Activated CD4-positive, CD25-positive, alpha-beta regulatory T cell treated with anti-CD3 and anti-CD28 coated beads, Interleukin-2, amount 50 U/mL, for 24 hours (primary cell): ENCODE data around the gene PRKG1.

Experiments
- ATAC-seq, 2 donors: fragments of 150-1000 bp; cut with Tn5 transposase; one replicate each; pipeline ENCODE4 v1.10.0; 2021; ENCODE audit warnings: mild to moderate bottlenecking in 1 of 2, moderate library complexity in 1 of 2

PRKG1 gene

DNA sequence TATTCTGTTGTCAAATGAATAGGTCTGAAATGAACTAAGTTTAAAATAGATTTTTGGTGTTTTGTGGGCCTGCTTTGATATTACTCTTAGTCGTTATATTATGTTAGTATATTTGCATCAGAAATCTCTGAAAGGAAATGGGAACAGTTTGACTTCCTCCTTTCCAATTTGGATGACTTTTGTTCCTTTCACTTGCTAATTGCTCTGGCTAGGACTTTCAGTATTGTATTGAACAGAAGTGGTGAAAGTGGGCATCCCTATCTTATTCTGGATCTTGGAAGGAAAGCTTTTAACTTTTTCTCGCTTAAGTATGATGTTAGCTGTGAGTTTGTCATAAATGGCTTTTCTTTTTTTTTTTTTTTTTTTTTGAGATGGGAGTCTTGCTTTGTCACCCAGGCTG, 966.2 kb downstream of the PRKG1 start:
- ATAC-seq: no peak

DNA sequence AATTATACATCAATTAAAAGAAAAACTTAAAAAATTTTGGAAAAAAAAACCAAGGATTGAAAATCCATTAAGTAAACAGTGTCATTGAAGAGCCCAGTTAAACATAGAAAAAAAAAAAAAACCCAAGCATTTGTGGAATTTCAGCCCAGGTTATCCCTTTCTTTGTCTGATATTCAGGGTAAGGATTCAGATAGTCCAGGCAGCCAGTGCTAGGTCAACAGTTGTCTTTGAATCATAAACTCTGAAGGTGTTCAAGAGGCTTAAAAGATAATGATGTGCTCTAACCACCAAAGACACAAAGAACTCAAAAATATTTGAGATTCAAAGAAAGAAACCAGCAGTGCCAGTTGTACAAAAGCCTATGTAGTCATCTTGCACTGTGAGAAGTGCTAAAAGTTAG, 969.5 kb downstream of the PRKG1 start:
- no peak for ATAC-seq

DNA sequence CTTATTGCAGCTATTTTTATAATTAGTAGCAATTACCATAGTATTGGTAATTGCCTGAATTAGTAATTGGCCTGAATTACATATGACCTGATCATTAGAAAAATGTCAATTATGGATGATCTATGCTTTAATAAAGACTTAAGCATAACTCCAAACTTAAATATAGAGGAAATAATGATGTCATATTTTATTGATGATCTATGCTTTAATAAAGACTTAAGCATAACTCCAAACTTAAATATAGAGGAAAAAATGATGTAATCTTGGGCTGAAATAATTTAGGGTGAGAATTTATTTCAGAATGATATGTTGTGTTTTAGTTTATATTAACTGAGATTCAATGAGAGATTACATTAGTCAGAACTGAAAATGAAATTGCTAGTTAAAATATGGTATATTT, 973.8 kb downstream of the PRKG1 start:
- ATAC-seq: no peak

DNA sequence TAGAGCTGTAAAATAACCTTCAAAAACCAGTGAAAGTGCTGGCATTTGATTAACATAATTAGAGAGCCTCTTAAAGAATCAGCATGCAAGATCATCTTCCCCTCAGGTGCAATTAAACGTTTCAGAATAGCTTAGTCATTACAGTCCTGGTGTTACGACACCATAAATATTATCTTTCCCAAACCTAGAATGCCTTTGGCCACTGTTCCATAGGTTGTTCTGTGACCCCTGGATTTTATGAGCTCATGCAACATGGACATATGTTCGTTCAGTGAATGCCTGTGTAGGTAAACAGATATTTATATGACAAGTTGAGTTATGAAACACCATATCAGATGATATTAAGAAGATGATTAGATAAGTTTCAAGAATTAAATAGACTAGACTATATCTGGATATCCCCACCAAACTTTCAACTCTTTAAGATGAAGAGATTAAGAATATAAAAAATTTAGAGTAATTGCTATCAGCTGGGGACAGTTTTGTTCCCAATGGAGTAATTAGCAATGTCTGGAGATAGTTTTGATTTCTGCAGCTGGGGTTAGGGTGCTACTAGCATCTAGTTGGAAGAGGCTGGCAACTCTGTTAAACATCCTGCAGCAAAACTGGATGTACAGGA, 976.3 kb downstream of the PRKG1 start:
- ATAC-seq: no peak

DNA sequence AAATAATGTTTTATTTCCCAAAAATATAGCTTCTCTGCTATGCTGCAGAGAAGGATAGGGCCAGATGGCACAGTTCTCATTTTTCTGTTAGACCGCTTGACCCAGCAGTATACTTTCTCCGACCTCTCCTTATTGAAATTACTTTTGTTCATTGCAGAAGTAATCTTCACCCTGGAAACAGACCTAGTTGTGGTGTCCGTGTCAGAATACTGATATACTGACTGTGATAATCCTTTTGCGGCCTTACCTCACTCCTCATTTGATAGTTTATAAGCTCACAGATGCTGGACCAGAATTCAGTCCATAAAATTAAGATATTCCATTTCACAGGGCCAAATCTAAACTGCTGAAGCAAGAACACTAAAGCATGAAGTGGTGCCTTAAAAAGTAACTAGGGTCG, 979.2 kb downstream of the PRKG1 start:
- ATAC-seq: no peak

DNA sequence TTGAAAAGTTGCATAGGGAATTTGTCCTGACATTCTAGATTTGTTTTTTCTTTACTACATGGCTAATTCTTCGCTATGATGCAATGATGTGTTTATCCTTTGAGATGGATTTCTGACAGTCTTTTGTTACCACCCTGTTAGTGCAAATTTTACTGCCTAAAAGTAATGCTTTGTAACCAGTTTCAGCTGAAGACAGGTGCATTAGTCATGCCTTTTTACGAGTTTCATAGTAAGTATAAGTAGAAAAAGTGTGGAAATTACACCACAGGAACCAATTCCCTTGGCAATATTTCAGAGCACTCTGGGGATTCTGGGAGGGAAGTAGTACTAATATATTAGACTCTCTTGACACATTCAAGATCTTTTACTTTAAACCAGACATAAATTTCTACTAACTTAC, 982.0 kb downstream of the PRKG1 start:
- ATAC-seq: no peak

DNA sequence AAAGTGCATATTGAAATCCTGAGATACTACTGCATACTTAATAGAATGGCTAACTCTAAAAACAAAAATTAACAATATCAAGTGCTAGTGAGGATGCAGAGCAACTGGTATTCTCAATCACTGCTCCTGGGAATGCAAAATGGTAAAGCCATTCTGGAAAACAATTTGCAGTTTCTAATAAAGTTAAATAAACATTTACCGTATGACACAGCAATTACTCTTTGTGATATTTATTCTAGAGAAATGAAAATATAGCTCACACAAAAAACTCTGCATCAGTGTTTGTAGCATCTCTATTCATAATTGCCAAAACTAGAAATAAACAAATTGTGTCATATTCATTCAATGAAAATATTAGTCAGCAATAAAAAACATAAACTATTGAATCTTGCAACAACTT, 984.8 kb downstream of the PRKG1 start:
- no peak for ATAC-seq

DNA sequence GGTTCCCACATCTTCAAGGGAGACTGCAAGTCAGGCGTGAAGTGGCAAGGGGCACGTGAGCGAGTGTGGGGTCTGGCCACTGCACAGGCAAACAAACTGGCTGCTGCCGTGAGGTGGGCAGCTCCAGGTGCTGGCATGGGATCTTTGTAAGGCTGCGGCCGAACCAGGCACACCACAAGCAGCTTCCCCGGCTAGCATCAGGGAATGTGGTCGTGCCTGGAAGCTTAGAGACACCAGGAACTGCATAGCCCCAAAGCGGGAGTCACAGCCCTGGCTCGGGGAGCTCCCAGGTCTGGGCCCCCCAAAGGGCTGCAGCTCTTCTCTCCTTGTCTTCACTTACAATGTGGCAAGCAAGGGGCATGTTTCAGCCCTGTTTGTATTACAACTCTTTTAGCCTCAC, 988.9 kb downstream of the PRKG1 start:
- ATAC-seq: no peak

DNA sequence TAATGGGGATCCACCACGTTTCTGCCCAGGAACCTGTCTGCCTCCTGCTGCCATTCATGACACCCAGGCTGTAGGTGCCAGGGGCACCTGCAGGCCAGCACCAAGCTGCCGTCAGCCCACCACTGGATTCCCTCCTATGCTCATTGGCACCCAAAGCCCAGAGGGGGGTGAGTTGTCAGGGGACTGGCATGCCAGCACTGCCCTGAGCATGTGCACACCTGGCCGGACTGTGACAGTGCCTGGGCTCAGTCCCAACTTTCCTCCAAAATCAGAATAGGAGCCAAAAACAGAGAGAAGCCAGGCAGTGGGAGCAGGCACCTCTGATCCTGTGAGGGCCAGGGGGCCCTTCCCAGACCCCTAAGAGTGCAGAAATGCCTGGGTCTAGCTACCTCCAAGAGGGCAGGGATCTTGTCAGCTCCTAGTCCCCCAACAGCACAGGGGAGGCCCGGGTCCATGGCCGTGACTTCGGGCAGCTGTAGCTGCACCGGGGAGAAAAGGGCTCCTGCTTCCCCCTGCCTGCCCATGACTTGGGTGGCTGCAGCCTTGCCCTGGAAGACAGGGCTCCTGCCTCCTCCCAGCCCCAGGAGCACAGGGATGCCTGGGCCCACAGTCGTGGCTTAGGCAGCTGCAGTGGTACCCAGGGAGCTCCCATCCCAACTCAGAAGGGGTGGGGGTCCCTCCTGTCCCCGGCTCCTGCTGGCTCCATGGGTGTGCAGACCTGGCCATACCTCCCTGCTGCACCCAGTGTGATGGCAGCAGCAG, 990.0 kb downstream of the PRKG1 start:
- no peak for ATAC-seq

DNA sequence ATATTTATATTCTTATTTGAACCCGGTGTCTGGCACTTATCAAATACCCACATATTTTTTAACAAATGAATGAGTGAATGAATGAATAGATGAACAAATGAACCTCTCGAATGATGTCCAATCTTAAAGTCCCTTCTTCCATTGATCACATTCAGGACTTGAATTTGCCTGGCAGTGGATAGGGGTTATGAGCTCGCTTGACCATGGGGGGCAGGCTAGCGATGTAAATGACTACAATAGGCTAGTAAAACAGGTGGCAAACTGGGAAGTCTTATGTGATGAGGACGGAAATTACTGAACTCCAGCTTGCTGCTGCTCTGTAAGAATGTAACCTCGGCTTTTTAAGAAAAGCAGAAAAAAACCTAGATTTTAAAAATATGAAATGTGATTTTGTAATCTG, 992.1 kb downstream of the PRKG1 start:
- ATAC-seq: no peak

DNA sequence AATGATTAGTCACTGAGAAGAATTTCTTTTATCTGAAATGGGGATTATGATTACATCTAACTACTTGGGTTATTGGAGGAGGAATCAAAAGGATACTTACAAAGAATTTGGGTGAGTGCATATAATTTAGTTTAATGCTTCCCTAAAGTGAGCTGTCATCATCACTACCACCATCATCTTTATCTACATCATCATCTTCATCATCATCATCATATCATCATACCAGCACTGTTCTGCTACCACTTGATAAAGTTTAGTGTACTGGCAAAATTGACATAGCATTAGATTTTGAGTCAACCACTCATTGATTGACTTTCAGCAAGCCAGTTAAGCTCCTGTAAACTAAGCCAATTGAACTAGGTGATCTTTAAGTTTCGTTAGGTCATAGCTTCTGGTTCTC, 994.2 kb downstream of the PRKG1 start:
- no peak for ATAC-seq

DNA sequence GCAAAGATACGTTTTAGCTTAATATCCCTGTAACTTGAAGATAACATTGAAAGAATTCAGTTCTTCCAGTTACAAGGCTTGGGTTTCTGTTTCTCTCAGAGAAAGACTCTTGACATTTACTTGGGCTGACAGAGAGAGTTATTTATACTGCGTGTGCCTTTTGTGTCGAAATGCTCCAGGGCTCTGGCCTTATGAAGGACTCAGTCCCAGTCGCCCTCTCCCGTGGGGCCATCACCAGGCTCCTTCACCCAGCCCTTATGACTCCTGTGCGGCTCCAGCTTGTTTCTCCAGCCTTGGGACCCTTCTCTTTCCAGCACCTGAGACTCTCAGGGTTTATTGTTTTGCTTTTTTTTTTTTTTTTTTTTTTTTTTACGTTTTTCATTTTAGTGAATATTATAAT, 997.5 kb downstream of the PRKG1 start:
- no peak for ATAC-seq

DNA sequence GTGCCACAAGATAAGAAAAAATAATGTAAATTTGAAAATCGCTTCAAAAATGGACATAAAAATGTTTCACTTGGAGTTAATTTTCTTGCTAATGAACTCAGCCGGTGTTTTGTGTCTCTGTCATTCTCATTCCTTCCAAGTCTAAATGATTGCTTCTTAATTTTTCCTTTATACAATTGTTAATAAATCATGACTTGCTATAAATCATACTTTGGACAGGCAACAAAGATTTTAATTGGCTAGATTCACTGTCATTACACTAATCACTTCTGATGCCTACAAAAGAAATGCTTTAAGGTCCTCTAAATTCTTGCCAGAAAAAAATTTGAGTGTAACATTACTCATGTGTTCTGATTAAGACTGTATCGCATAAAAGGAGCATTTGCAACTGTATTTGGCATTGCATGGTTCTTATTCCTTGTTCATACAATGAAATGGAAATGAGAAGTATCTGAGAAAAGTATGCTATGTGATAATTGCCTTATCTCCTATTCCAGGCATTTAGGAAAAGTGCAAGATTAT, 1000.3 kb downstream of the PRKG1 start:
- no peak for ATAC-seq

DNA sequence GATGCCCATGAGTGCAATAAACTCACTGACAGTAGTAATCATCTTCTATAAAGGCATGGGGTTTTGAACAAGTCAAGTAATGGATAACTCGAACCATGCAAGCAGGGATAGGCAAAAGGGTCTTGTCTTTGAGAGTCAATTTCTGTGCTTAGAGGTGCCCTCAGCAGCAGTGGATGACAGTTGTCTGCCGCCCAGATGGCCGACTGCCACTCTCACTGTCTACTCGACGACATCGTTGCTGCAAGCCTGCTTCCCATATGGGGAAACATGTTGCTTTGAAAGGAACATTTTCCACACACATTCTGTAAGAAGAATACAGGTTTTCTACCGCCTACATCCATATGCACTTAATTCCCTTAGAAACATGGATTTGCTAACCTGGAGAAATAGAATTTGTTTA, 1003.5 kb downstream of the PRKG1 start:
- ATAC-seq: no peak

DNA sequence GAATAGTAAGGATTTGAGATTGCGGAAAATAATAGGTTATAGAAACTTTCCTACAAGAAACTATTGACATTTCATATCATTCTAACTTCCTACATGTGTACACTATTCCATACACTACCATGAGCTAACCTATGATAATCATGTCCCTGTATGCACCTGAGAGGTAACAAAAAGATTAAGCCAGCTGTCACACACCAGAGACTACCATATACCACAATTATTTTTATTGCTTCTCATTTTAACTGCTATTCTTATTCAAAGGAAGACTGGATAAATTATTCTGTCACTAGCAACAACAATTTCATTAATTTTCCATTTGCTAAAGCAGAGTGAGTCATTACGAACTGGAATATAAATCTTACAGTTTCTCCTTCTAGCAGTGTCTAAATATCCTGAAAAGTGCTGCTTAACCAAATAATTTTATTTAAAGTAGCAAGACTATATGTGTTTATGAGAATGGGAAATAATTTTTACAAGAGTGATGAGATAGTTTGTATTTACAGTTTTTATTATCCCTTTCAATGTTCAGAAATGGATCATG, 1004.2 kb downstream of the PRKG1 start:
- no peak for ATAC-seq

DNA sequence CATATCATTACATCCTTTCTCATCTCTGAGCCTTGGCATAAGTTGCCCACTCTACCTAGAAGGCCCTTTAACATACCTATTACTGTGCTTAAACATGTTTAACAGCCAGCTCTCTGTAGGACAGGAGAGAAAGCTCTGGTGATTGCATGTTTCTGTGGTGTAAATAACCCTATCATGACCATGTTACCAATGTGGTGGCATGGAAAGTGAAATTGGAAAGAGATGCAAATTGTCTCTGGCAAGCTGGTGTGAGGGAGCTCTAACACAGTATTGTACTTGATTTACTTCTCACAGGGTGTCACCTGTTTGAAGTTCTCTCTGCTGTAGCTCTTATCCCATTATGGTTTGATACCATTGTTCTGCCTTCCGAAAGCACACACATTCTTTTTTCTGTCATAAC, 1008.0 kb downstream of the PRKG1 start:
- no peak for ATAC-seq

DNA sequence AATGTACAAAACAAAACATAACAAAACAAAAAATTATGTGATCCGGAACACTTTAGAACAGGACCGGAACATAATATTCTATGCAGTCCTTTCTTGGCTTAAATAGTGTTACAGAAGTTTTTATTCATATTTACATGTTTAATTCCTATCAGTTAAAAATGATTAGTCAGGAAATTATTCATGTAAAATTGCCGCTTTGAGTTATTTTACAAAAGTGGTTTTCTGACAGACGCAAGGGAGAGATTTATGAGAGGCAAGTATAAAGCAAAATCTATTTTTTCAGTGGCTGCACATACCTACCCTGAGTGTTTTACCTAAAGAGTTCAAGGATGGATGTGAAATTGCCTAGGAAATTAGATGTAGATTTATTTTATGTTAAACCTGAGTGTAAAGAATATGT, 1009.1 kb downstream of the PRKG1 start:
- no peak for ATAC-seq

DNA sequence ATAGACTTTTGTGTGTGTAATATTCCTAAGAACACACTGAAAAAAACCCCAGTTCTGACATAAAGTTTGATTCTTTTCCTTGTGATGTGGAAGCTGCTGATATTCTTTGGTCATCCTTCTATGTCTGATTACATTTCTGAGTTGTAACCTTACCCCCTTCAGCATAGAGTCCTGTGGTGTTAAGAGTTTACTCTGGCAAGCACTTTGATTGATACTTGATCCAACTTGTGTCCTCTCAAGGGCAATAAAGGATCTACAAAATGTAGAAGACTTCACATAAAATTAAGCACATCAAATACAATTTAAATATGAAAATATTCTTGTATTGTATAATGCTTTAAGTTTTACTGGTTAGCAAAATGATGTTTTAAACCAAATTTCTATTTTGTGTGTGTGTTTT, 1018.1 kb downstream of the PRKG1 start:
- no peak for ATAC-seq

DNA sequence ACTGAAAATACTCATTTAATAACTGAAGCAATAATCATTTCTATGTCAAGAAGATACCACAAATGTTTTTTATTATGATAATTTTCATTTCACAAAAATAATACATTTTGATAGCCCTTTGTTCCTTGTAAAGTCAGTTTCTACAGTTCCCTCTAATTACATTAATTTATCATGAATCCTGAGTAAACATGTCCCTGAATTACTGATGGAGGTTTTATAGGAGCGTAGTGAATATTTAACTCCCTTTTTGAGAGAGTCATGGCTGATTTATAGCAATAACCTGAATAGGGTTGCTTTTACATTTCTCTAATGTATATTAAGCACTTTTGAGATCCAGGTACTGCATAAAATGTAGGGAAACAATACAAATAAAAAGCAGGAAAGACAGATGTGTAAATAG, 1023.8 kb downstream of the PRKG1 start:
- no peak for ATAC-seq

DNA sequence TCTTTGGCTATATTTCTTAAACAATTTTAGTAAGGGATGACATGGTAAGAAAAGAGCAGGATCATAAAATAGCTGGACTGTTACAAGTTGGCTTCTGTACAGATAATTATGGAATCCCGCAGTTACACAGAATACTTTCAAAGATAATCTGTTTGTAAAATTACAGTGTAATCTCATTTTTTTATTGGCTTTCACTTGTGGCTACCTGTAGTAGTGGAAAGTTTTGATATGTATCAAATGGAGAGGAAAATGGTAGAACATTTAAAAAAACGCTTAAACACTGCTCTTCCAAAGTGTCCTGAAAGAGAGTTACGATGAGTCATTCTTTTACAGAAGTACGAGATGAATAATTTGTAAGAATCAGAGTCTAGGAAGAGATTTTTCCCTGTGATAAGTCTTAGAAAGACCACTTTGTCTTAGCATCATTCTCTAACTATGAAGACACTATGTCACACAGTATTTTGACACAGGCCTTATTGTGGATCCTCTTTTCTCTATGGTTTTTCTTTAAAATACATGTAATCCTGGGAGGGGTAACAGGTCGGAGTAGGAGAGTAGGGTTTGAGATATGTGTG, 1024.8 kb downstream of the PRKG1 start:
- ATAC-seq: no peak

DNA sequence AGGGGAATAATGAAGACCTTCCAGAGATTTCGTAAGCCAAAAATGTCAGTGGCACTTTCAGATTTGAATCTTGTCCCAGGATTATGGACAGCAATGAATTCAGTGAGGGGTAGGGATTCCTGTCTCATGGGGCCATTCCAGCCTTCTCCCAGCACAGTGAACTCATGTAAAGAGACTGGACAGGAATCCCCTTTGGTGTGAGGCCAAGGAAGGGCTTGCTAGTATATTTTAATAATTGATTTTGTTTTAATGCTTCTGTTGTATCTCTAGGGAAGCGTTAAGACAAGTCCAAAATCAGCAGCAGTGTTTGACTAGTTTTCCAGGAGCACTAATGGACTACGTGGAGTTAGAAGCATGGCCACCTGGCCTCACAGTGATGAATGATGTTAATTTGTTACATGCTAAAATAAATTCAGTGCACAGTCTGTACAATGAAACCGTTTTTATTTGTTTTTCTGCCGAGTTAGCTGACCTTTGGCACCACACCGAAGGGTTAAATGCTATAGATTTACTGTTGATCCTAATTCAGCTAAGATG, 1025.8 kb downstream of the PRKG1 start:
- no peak for ATAC-seq

DNA sequence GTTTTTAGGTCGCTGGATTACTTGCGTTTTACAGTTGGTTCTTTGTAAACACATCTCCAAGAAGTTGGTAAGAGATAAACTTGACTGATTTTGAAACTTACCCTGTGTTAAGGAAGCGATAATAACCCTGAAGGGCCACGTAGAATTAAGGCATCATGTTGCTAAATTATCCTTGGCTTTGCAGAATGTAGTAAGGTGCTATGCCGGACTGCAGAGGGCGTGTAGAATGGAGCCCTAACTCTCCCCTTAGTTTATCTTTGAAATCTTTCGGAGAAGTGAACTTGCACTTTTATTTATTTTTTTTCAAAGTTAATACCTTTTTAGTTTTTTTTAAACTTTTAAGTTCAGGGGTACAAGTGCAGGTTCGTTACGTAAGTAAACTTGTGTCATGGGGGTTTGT, 1031.0 kb downstream of the PRKG1 start:
- ATAC-seq: no peak

DNA sequence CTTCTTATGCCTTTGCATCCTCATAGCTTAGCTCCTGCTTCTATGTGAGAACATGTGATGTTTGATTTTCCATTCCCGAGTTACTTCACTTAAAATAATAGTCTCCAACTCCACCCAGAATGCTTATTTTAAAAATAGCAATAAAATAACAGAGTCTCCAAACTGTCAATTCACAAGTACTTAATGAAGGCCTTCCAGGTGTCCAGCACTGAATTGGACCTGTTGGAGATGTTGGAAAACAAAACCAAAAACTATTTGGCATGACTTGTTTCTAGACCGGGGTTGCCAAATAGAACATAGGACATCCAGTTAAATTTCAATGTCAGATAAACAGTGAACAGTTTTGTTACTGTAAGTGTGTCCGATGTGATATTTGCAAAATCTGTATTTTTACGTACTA, 1031.7 kb downstream of the PRKG1 start:
- ATAC-seq: no peak

DNA sequence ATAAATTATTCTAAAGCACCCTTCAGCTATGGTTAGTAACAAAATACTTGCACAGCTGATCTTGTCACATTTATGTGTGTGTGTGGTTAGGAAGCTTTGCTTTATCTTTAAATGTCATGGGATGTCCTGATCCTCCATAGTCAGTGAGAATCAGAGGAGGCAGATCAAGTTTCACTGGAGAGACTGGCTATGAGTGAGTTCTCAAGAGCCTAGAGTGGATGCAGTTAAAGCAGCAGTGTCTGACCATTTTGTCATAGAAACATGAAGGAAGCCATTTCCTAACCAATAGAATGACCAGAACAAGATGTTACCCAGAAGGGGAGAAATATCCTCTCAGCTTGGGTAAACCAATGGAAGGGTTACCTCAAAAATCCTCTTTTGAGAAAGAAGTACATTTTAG, 1032.6 kb downstream of the PRKG1 start:
- ATAC-seq: no peak
